Activated CD8-positive, alpha-beta T cell treated with anti-CD3 and anti-CD28 coated beads for 36 hours (primary cell): Measurements from ENCODE around the gene NBEAL2. TPM values are rescaled to one million over a fixed set of nuclear protein-coding genes. Genes with fewer than 3 reads are reported as not detected.

Experiments
- ATAC-seq: fragments of 200-7000 bp; cut with Tn5 transposase; one replicate; pipeline ENCODE4 v1.10.0; 2021; ENCODE audit warnings: mild to moderate bottlenecking, moderate library complexity
- CTCF ChIA-PET: fragments of 350-600 bp; sonication (Branson Sonifier 250); formaldehyde crosslinking; loops from one replicate; lab custom pipeline; 2021; ENCODE audit warnings: antibody characterized with exemption; lab: Charles Lee
- POLR2A ChIA-PET: fragments of 350-600 bp; sonication (Branson Sonifier 250); formaldehyde crosslinking; loops from one replicate; lab custom pipeline; 2021; ENCODE audit warnings: antibody characterized with exemption; lab: Charles Lee
- DNase-seq: peaks from one replicate; pipeline ENCODE4 v3.0.0-alpha.2; 2020
- H3K27ac Mint-ChIP-seq: one replicate; pipeline ENCODE4 v1.8.0; 2021; ENCODE audit warnings: mild to moderate bottlenecking, mixed read lengths
- H3K27me3 Mint-ChIP-seq: one replicate; pipeline ENCODE4 v1.8.0; 2021; ENCODE audit warnings: mixed read lengths
- H3K36me3 Mint-ChIP-seq: one replicate; pipeline ENCODE4 v1.8.0; 2021; ENCODE audit warnings: low read depth, mixed read lengths
- H3K4me1 Mint-ChIP-seq: one replicate; pipeline ENCODE4 v1.8.0; 2021; ENCODE audit warnings: low read depth, mixed read lengths
- H3K4me3 Mint-ChIP-seq: one replicate; pipeline ENCODE4 v1.8.0; 2021; ENCODE audit warnings: mild to moderate bottlenecking, moderate library complexity, mixed read lengths
- H3K9me3 Mint-ChIP-seq: one replicate; pipeline ENCODE4 v1.8.0; 2021; ENCODE audit warnings: mixed read lengths
- intact Hi-C: fragments of 100-400 bp; cut with micrococcal nuclease; formaldehyde crosslinking; loops from one replicate; pipeline ENCODE4 v1.10.0; 2022
- total RNA-seq, 2 experiments: library from RNA; stranded (reverse); gene quantifications; one replicate each; pipeline ENCODE4 v1.2.3, GENCODE V29; 2021
- TF ChIP-seq, protein P1 (sequence below): fragments of 200-600 bp; IDR thresholded peaks from one replicate; pipeline ENCODE4 v1.8.0; 2022; ENCODE audit warnings: antibody characterized with exemption, mild to moderate bottlenecking

Gene NBEAL2
- total RNA-seq, 2 experiments from 2014 or later = 58.9 to 63.7 TPM

DNA sequence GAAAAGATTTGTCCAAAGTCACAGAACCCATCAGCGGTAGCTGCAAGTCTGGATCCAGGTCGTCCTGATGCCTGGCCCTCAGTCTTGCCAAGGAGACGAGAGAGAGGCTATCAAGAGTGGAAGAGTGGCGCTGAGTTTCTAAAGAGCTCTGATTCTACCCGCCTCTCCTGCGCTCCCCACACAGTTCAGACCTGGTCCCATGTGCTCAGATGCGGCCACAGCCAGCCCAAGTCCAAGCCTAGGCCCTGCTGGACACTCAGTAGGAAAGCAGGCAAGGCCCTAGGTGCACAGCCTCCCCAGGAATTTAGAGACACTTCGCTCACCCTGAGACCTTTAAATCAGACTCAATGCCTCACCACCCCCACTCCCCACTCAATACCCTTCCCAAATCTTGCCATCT is 35.3 kb upstream of the NBEAL2 start:
- TF ChIP-seq, protein P1, sequence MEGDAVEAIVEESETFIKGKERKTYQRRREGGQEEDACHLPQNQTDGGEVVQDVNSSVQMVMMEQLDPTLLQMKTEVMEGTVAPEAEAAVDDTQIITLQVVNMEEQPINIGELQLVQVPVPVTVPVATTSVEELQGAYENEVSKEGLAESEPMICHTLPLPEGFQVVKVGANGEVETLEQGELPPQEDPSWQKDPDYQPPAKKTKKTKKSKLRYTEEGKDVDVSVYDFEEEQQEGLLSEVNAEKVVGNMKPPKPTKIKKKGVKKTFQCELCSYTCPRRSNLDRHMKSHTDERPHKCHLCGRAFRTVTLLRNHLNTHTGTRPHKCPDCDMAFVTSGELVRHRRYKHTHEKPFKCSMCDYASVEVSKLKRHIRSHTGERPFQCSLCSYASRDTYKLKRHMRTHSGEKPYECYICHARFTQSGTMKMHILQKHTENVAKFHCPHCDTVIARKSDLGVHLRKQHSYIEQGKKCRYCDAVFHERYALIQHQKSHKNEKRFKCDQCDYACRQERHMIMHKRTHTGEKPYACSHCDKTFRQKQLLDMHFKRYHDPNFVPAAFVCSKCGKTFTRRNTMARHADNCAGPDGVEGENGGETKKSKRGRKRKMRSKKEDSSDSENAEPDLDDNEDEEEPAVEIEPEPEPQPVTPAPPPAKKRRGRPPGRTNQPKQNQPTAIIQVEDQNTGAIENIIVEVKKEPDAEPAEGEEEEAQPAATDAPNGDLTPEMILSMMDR = no peak
- CTCF ChIA-PET = no interaction called here
- Mint-ChIP-seq H3K36me3 (peaks cover 44% of the 10 kb centered on the region), H3K4me1 (peaks cover 58% of the 10 kb centered on the region), H3K9me3 (no peaks in the 10 kb centered on the region), H3K27ac (peak overlapping the region; percentile 39), H3K4me3 (no peak overlapping the region), H3K27me3 (no peaks in the 10 kb centered on the region)
- POLR2A ChIA-PET = interaction anchor here (0.8 to 1.0 kb wide), 2 partner anchors 9 to 36 kb away, joined by 3 read pairs; no protein-coding TSS in a partner anchor
- intact Hi-C loops = no loop called here
- no peak for DNase-seq
- ATAC-seq = no peak

GRCh38 chr3:46946416-46946815 is 33.0 kb upstream of the NBEAL2 start:
- Mint-ChIP-seq H3K27ac (peak overlapping the region; percentile 90), H3K4me3 (no peak overlapping the region), H3K9me3 (no peaks in the 10 kb centered on the region), H3K4me1 (peaks cover 66% of the 10 kb centered on the region), H3K36me3 (peaks cover 37% of the 10 kb centered on the region), H3K27me3 (no peaks in the 10 kb centered on the region)
- TF ChIP-seq, protein P1 = no peak
- no peak for DNase-seq
- intact Hi-C loops = no loop called here
- ATAC-seq = no peak
- ChIA-PET CTCF (interaction anchor here (1.4 to 2.1 kb wide), 3 partner anchors 13 to 37 kb away, joined by 5 to 8 read pairs (median 6); no protein-coding TSS in a partner anchor), POLR2A (interaction anchor here (0.9 to 3.7 kb wide), 7 partner anchors 8 to 33 kb away, joined by 3 to 33 read pairs (median 8); partner anchors contain the start of gene NBEAL2)

- TF ChIP-seq, protein P1 = no peak
- peaks cover 40% of the 10 kb centered on the region for H3K36me3 Mint-ChIP-seq
- no peaks in the 10 kb centered on the region for H3K9me3 Mint-ChIP-seq
- ChIA-PET CTCF (interaction anchor here (0.8 to 2.1 kb wide), 5 partner anchors 9 to 38 kb away, joined by 3 to 8 read pairs (median 5); no protein-coding TSS in a partner anchor), POLR2A (interaction anchor here (0.9 to 3.7 kb wide), 15 partner anchors 9 to 64 kb away, joined by 3 to 33 read pairs (median 7); partner anchors contain the start of gene NBEAL2)
- H3K4me1 Mint-ChIP-seq = peaks cover 70% of the 10 kb centered on the region
- no peaks in the 10 kb centered on the region for H3K27me3 Mint-ChIP-seq
- H3K27ac Mint-ChIP-seq = peak overlapping the region; percentile 90
- ATAC-seq = peak; percentile 78
- DNase-seq = peak; percentile 85
- intact Hi-C loops = no loop called here
- peak overlapping the region; percentile 46 for H3K4me3 Mint-ChIP-seq
Measured at GRCh38 chr3:46946856-46947545, 32.5 kb upstream of the NBEAL2 start.

DNA sequence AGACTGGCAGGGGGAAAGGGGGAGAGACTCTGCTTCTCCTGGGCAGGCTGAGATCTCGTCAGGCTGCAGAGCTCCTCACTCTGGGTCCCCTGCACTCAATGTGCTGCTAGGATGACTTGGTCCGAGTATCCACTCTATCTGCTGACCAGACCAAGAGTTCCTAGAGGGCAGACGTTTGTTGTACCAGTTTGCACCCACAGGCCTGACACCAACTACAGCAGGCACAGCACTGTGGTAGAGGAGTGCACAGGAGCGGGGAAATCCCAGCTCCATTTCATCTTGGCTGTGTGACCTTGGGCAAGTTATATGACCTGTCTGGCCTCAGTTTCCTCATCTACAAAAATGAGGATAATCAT is 31.9 kb upstream of the NBEAL2 start:
- intact Hi-C loops = no loop called here
- Mint-ChIP-seq H3K27ac (peak overlapping the region; percentile 90), H3K36me3 (peaks cover 39% of the 10 kb centered on the region), H3K9me3 (no peaks in the 10 kb centered on the region), H3K27me3 (no peaks in the 10 kb centered on the region), H3K4me3 (peak overlapping the region; percentile 46), H3K4me1 (peaks cover 73% of the 10 kb centered on the region)
- ChIA-PET CTCF (interaction anchor here (0.8 to 2.1 kb wide), 5 partner anchors 8 to 38 kb away, joined by 3 to 8 read pairs (median 5); no protein-coding TSS in a partner anchor), POLR2A (interaction anchor here (0.9 to 3.7 kb wide), 14 partner anchors 9 to 63 kb away, joined by 3 to 33 read pairs (median 8); partner anchors contain the start of gene NBEAL2)
- TF ChIP-seq, protein P1 = no peak
- ATAC-seq = peak; percentile 3
- no peak for DNase-seq
